HG03103 (cell line): ENCODE measurements around the gene KCNIP3.
"Not testable (repeated sequence)": the region's sequence is repeated elsewhere in the genome, so short reads cannot be mapped to it uniquely, and the experiment has no call there.

Experiments used
- ATAC-seq: cut with Tn5 transposase; IDR thresholded peaks from one replicate; pipeline ENCODE4 v1.9.1; 2021; ENCODE audit warnings: low read depth; ENCODE audit not compliant: unreplicated experiment

The KCNIP3 gene

DNA sequence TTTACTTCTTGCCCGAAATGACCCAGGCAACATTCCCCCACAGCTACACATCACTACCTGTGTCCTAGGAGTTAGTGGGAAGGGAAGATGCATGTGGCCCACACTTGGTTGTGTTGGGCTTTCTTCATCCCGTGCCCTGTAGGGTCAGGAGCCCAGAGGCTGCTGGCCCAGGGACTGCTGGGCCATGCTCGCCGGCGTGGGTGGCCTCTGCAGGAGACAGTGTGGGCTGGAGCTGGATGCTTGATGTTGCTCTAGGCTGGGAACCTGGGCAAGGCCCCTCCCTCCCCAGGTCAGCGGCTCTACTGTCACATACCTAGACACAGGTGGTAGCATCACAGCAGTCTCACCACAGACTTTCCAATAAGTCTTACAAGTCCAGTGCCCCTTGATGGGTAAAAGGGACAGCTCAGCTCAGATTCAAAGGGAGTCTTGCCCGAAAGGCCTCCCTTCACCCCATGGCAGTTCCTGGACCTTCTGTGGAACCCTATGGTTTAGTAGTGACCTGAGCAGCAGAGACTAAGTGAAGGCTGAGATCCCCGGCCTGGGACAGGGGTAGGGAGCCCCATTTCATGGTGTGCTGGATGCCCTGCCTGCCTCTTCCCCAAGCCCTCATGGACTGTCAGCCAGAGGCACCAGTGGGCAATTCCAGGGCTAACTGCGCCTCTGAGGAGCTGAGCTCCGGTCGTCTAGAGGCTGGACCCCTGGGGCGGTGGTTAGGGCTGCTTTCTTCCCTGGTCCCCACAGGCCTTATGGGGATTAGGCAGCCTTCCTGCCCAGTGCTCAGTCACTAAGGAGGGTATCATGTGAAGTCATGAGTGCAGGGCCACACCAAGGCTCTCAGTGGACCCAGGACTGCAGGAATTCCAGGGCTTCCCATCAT lies 59.9 kb downstream of the KCNIP3 start:
- no peak for ATAC-seq

GRCh38 chr2:95357717-95358280 lies 60.7 kb downstream of the KCNIP3 start:
- ATAC-seq, result no peak

DNA sequence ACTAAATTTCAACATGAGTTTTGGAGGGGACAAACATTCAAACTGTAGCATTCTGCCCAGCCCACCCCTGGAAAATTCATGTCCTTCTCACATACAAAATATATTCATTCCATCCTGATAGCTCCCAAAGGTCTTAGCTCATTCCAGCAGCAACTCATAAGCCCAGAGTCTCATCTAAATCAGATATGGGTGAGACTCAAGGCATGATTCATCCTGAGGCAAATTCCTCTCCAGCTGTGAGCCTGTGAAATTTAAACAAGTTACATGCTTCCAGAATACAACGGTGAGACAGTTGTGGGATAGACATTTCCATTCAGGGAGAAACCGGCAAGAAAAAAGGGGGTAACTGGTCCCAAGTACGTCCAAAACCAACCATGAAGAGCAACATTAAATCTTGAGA lies 61.9 kb downstream of the KCNIP3 start:
- no peak for ATAC-seq

- ATAC-seq, result no peak
These were observed 62.4 kb downstream of the KCNIP3 start for GRCh38 chr2:95359501-95359930.

GRCh38 chr2:95361216-95361980 lies 64.3 kb downstream of the KCNIP3 start:
- no peak for ATAC-seq

DNA sequence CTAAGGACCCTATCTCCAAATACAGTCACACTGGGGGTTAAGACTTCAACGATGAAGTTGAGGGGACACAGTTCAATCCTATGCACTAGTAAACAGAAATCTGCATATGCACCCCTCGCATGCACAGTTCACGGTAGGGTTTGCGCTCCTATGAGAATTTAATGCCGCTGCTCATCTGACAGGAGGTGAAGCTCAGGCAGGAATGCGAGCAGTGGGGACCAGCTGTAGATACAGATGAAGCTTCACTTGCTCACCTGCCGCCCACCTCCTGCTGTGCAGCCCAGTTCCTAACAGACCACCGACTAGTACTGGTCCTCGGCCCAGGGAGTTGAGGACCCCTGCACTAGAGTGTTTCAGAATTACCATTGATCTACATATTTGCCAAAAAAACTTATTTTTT lies 65.3 kb downstream of the KCNIP3 start:
- ATAC-seq, result no peak

DNA sequence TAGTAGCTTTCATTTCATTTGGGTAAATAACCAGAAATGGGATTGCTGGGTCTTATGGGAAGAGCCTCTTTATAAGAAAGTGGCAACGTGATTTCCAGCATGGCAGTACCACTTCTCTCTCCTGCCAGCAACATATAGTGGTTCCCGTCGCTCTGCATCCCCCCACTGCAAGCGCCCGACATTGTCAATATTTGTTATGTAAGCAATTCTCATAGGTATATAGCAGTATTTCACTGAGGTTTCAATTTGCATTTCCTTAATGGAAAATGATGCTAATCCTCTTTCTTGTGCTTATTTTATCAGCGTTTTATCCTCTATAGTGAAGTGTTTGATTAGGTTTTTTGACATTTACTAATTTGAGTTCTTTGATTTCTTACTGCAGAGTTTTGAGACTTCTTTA lies 69.4 kb downstream of the KCNIP3 start:
- ATAC-seq, result no peak

DNA sequence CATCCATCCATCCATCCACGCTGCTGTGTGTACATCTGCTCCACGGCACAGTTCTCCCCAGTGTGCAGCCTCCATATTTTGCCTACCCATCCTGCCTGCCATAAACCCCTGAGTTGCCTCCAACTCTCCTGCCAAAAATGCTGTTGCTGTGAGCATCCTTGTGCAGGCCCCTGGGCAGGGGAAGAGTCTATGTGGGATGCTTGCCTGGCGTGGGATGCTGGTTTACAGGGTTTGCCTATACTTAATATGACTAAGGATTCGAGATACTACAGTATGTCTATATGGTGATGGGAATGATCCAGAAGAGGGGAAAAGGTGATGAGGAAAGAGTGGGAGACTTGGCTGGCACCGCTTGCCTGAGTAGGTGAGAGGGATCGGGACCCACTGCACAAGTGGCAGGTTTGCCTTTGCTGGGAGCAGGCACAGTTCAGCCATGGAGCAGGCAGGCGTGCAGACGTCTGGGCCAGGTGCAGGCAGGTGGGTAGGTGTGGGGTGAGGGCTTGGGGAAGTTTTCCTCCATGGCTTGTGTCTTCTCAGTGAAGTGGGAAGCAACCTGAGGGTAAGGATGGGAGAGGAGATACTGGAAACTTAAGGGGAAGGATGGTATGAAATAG lies 75.2 kb downstream of the KCNIP3 start:
- ATAC-seq, result no peak

GRCh38 chr2:95372845-95373244 lies 75.7 kb downstream of the KCNIP3 start:
- no peak for ATAC-seq

DNA sequence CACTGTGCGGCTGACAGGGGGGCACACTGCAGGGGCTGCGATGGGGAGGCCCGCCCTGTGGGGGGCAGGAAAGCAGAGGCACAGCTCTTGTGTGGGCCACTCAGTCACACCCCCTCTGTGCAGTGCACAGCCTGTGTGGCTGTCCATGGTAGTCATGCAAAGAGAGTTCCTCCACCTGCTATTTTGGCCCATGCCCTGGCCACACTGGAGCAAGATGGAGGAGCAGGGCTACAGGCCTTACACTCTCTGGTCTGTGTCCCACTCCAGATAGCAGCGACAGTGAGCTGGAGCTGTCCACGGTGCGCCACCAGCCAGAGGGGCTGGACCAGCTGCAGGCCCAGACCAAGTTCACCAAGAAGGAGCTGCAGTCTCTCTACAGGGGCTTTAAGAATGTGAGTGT lies 76.9 kb downstream of the KCNIP3 start:
- no peak for ATAC-seq

DNA sequence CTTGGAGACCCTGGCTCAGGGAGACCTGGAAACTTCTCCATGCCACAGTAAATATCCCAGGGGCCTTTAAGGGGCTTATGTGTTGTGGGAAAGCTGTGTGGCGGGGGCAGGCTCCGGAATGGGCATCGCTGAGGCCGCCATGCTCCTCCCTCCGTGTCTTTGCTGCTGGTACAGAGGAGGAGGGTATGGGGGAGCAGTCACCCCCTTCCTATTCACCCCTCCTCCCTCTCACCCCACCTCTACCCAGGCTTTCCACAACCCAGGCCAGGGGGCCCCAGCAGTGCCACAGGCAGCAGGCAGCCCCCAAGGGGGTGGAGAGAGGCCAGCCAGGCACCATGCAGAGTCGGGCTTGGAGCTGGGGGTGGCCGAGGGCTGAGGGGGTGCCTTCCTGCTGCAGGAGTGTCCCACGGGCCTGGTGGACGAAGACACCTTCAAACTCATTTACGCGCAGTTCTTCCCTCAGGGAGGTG lies 77.3 kb downstream of the KCNIP3 start:
- ATAC-seq, result no peak

DNA sequence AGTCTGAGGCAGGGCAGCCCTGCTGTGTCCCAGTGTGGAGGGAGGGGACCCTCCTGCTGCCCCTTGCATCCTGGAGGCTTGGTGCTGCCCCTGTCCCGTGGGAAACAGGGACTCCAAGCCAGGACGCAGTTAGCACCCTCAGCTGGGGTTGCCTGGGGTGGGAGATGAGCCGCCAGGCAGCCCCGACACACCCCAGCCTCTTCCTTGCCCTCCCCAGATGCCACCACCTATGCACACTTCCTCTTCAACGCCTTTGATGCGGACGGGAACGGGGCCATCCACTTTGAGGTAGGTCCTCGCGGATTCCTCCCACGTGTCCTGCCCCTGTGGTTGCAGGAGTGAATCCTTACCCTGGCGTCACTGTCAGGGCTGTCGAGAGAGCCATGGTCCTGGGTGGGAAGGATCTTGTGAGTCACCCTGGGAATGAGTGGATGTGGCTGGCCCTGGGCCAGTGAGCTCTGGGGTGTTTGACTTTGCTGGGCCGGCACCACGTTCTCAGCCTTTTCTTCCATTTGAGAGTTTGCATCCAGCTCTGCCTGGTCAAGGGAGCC lies 77.8 kb downstream of the KCNIP3 start:
- no peak for ATAC-seq

- no peak for ATAC-seq
These were observed 78.5 kb downstream of the KCNIP3 start for GRCh38 chr2:95375532-95376150.

DNA sequence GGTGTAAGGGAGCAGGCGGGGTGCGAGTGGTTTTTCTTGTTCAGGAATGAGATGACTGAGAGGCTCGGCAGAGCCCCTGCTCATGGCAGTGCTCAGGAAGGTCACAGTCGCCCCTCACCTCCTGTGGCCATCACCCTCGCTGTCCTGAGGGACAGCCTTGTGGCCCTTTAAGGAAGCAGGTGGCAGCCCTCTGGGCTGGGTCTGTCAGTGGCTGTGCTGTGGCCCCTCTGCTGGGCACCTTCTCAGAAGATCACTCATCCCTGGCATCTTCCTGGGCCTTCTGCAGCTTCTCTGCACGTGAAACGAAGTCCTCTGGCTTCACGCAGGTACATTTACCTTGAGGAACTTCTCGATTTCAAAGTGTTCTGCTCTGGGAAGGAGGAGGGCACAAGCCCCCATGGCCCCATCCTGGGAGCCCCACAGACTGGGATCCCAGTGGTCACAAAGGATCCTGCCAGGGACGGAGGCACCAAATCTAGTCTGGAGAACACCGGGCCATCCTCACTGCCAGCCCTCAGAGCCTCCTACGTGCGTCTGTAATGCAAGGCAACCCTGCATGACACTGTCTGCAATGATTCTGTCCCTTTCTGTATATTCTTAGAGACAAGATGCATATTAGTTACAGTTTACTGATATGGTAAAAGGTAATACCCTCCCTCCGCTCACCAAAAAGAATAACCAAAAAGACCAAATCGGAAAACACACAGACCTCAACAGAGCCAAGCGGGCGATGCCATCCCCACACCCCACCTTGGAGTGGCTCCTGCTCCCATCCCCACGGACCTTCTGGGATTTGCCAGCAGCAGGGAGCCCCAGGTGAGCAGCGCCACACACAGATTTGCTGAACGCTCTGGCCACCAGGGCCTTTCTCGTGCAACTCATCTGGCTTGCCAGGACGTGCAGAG lies 79.4 kb downstream of the KCNIP3 start:
- ATAC-seq, result no peak

DNA sequence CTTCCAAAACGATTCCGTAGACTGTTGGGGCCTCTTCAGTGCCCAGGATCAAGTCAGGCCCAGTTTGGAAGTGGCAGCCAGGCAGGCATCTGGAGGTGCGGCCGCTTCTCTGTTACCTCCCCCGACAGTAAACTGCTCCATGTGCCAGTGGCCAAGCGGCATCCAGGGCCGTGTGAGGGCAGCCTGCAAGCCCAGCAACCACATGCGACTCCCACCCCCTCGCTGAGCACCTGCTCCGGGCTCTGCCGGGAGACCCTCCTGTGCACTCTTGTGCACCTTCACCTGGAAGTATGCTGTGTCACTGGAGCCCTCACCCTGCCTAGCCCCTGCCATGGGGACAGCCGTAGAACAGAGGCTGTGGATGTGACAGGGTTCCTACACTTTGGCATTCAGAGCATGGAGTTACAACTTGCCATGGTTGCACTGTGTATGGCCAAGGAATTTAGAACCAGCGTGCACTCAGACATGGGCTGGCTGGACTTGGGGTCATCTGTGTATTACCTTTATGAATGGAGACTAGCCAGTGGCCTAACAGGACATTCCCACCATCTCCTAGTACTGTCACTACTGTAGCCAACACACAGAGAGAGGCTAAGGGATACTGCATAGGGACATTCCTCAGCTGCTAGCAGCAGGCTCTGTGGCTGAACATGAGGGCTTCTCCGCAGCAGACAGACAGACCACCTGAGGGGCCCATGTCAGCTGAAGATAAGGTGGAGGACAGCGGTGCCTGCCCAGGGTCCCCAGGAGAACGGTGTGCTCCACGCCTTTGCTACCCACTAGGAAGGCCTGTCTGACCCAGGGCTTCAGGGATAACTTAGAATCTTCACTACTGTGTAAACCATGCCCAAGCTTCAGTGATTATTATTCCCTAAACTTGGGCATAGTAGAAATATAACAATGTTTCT lies 80.3 kb downstream of the KCNIP3 start:
- no peak for ATAC-seq

- ATAC-seq, result not testable (repeated sequence)
These were observed 81.1 kb downstream of the KCNIP3 start for GRCh38 chr2:95378281-95378680.

DNA sequence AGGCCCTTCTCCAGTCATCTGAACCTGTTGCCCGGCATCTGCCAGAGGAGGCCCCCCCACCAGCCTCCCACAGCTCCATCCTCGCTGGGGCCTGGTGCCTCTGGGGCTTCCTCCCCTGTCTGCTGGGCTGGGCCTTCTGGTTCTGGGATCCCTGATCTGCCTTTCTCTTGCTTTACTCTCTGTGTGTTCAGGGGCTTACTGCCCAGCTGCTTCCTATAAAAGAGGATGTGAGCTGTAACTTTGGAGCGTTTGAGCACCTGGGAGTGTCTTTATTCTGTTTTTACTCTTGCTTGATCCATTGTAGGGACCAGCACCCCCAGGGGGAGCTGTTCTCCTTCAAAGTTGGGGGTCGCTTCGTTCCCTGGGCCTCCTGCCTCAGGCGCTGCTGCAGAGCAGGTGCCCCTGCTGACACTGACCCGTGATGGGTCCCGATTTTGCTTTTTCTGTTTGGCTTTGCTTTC lies 82.3 kb downstream of the KCNIP3 start:
- ATAC-seq, result no peak

GRCh38 chr2:95380280-95380679 lies 83.1 kb downstream of the KCNIP3 start:
- ATAC-seq, result no peak
